Transverse colon (tissue), 3 donors: ENCODE measurements around the gene ZMIZ1.

Experiments used
- CTCF ChIP-seq, 5 experiments: fragments of 200-600 bp in 3 of 5; fragments of 450-650 bp in 2 of 5; sonication (generic) in 3 of 5; IDR thresholded peaks; 1 replicate in 2 of 5; 2 replicates in 3 of 5; pipeline ENCODE4 v1.5.1; 2016 to 2017; ENCODE audit warnings: antibody characterized with exemption in 5 of 5, inconsistent platforms in 3 of 5, mild to moderate bottlenecking in 2 of 5, moderate library complexity in 1 of 5
- EP300 ChIP-seq: sonication (generic); formaldehyde crosslinking; IDR thresholded peaks from one replicate; pipeline ENCODE4 v1.6.1; 2017; ENCODE audit warnings: antibody characterized with exemption, low read depth
- POLR2A ChIP-seq: fragments of 450-650 bp; IDR thresholded peaks from one replicate; pipeline ENCODE4 v1.6.1; 2016; ENCODE audit warnings: antibody characterized with exemption, mild to moderate bottlenecking, moderate library complexity

- TF ChIP-seq EP300 (no peak), POLR2A (no peak), CTCF (IDR thresholded peaks at IDR 0.05) (no peak)
Observed at GRCh38 chr10:79345241-79346011, 276.7 kb downstream of the ZMIZ1 start.
